Right ventricle myocardium superior (tissue), 1 donor: Measurements from ENCODE around the gene OR2L8. TPM values are rescaled to one million over a fixed set of nuclear protein-coding genes. Genes with fewer than 3 reads are reported as not detected.

Experiments
- ATAC-seq: fragments of 200-7000 bp; cut with Tn5 transposase; one replicate; pipeline ENCODE4 v1.9.1; 2020; ENCODE audit warnings: mild to moderate bottlenecking; ENCODE audit not compliant: poor library complexity
- DNase-seq: peaks from one replicate; pipeline ENCODE4 v3.0.0-alpha.2; 2020
- intact Hi-C: fragments of 100-400 bp; cut with DNase I; formaldehyde crosslinking; loops from one replicate; pipeline ENCODE4 v1.11.2; 2022
- total RNA-seq: library from RNA; stranded (reverse); fragmentation: NEBNext Ultra II Directional; extraction: Animal tissue kit (Norgen Biotek cat#: 25700); gene quantifications from one replicate; pipeline ENCODE4 v1.2.1, GENCODE V29; 2021
- donor health status: DM: no; HTN: yes; CAD: no; lungs with severe emphysema.

OR2L8 gene
- total RNA-seq, 1 donor from 2014 or later, result not detected

GRCh38 chr1:247964933-247965332, 16.3 kb downstream of the OR2L8 start, which contains the start of gene OR2AK2:
Gene OR2AK2, plus strand, starts transcription at chr1:247965233. Its CDS starts 144 bp downstream, at chr1:247965377.
- intact Hi-C loops, result no loop called here
- DNase-seq (no peak), ATAC-seq (no peak)

GRCh38 chr1:247966532-247967204, 18.0 kb downstream of the OR2L8 start:
- DNase-seq (no peak), ATAC-seq (no peak)
- intact Hi-C loops, result no loop called here

GRCh38 chr1:247992986-247993385, 44.3 kb downstream of the OR2L8 start:
- DNase-seq (no peak), ATAC-seq (no peak)
- intact Hi-C loops, result no loop called here

- DNase-seq (no peak), ATAC-seq (no peak)
- intact Hi-C loops, result no loop called here
These were observed 50.2 kb downstream of the OR2L8 start for GRCh38 chr1:247998811-247999210.

Other genes with a start within 250 kb of the OR2L8 start
- gene OR6F1, start 232.2 kb upstream of the OR2L8 start, total RNA-seq, result not detected
- gene OR14K1, start 210.2 kb upstream of the OR2L8 start, total RNA-seq, result not detected
- gene OR14A2, start 200.7 kb upstream of the OR2L8 start, total RNA-seq, result not detected
- not detected for gene OR1C1, start 188.3 kb upstream of the OR2L8 start, total RNA-seq
- not detected for gene OR14A16, start 124.7 kb upstream of the OR2L8 start, total RNA-seq
- gene OR11L1, start 107.0 kb upstream of the OR2L8 start, total RNA-seq, result not detected
- 0.13 TPM for gene TRIM58, start 91.7 kb upstream of the OR2L8 start, total RNA-seq
- not detected for gene OR2W3, start 53.3 kb upstream of the OR2L8 start, total RNA-seq
- gene OR2T8, start 28.6 kb upstream of the OR2L8 start, total RNA-seq, result not detected
- gene OR2AJ1, start 24.0 kb upstream of the OR2L8 start, total RNA-seq, result not detected
- not detected for gene OR2AK2, start 16.4 kb downstream of the OR2L8 start, total RNA-seq
- not detected for gene OR2L5, start 64.8 kb downstream of the OR2L8 start, total RNA-seq
- not detected for gene OR2L2, start 81.2 kb downstream of the OR2L8 start, total RNA-seq
- not detected for gene OR2L3, start 98.0 kb downstream of the OR2L8 start, total RNA-seq
- gene OR2L13, start 146.3 kb downstream of the OR2L8 start, total RNA-seq, result not detected
- gene OR2M5, start 196.3 kb downstream of the OR2L8 start, total RNA-seq, result not detected
- not detected for gene OR2M2, start 226.0 kb downstream of the OR2L8 start, total RNA-seq
- gene OR2M3, start 248.4 kb downstream of the OR2L8 start, total RNA-seq, result not detected